Measurements from ENCODE around the gene KLHL1.

- TF ChIP-seq POLR2A (IDR thresholded peaks at IDR 0.05) (no peak), CTCF (IDR thresholded peaks at IDR 0.05) (no peak)
Measured at GRCh38 chr13:70107498-70108281, 562 bp downstream of the KLHL1 start, which contains the start of gene ATXN8OS.
